HG03558 (cell line): ENCODE data around the gene SLC6A6.

ENCODE experiments used
- ATAC-seq: cut with Tn5 transposase; IDR thresholded peaks from one replicate; pipeline ENCODE4 v1.9.1; 2021; ENCODE audit warnings: moderate number of reproducible peaks; ENCODE audit not compliant: unreplicated experiment; ENCODE audit errors: extremely low read depth

Gene SLC6A6

DNA sequence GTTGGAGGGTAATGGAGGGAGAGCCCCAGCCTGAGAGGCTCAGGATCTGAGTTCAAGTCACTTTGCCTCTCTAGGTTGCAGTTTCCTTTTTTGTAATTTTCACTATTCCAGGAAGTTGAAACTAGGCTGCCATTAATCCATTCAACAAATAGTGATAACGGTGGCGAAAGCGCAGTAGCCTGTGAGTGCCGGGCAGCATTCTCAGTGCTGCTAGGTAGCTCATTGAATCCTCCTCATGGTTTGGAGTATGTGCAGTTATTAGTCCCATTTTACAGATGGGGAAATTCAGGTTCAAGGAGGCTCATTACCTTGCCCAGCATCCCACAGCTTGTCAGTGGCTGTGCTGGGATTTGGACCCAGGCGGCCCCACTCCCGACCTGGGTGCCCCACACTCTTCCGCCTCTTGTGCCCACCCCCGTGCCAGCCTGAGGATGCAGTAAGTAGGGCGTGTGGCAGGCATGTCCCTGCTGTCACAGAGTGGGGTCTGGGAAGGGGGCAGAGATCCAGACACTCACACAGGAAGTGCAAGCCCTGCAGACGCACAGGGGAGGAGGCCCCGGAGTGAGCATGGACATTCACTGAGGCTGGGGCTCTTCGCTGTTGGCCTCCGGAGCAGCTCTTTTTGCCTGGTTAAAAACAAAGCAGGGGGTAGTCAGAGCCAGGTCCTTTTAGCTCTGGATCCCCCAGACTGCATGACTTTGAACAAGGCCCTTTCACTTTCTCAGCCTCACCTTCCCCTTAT, 58.8 kb downstream of the SLC6A6 start:
- no peak for ATAC-seq

DNA sequence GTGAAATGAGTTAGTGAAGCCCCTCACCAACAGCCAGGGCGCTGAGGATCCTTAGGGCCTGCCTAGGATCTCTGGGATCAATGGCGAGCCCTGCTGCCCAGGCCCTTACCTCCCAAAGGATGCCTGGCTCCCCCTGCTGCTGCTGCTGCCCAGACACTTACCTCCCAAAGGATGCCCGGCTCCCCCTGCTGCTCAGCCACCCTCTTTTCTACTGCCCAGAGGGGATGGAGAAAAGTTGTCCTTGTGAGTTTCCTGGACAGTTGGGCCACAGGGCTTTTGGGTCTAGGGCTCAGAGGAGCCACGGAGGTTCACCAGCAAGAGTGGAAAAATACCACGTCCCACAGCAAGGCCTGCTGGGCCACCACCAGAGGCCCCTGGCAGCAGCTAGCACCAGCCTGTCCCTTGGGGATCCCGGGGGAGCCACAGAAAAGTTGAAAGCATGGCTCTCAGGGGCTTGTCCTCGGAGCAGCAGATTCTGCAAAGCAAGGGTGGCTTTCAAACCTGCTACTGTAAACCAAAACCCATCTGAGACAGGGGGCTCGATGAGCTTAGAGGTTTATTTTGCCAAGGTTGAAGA, 59.4 kb downstream of the SLC6A6 start:
- ATAC-seq: no peak

DNA sequence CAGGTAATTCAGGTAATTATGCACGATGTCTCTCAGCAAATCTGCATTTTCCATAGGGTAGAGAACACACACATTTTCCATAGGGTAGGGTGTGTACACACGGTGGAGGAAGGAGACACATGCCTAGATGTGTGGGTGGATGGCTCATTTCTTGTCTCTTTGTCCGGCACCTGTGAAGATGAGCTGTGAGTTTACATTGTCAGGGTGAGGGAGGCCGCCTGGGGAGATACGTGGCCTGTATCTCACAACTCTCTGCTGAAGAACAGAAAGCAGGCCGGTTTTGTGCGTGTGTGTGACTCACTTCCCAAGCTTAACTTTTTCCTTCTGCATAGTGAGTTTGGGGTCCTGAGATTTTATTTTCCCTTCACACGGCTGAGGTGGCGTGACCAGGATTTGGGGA, 60.3 kb downstream of the SLC6A6 start:
- no peak for ATAC-seq

DNA sequence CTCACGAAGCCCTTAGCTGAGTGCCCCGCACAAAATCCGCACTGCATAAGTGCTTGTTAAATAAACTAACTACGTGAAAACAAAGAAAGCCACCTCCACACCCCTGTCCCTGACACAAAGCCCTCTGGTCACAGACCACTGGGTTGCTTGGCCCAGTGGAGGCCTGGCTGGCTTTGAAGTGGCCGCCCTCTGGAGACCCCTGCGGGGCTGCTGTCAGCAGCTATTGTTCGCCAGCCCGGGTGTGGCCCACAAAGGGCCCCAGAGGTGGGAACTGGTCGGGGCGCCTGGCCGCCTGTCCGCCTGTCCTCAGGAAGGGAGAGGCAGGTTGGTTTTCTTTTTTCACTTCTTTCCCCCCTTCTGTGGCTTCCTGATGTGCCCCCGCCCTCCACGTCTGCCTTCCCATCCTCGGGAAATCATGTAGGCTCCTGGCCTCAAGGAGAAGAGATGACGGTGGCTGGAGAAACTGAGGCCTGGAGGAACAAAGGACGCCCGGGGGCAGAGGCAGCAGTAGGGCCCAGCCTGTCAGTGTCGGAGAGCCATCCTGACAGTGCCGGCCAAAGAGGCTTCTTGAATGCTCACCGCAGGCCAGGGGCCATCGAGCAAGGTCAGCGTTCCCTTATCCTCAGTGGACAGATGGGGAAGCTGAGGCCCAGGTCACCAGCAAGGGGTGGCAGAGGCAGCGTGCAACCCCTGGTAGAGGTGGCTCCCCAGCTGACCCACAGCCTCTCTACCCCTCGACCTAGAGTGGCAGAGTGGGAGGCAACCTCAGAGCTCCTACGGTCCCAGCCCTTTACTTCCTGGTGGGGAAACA, 61.1 kb downstream of the SLC6A6 start:
- no peak for ATAC-seq

DNA sequence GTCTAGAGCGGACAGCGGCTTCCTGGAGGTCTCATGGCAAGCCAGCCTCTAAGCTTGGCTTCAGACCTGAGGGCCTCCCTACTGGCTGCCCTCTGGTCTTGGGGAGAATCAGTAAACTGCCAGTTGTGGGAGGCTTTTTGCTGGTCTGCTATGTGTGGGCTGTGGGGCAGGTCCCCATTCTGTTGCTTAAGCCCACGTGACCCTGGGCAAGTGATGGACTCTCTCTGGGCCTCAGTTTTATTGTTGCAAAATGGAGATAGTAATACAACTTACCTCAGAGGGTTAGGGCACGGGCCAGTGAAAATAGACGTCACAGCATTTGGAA, 61.7 kb downstream of the SLC6A6 start:
- ATAC-seq: no peak

DNA sequence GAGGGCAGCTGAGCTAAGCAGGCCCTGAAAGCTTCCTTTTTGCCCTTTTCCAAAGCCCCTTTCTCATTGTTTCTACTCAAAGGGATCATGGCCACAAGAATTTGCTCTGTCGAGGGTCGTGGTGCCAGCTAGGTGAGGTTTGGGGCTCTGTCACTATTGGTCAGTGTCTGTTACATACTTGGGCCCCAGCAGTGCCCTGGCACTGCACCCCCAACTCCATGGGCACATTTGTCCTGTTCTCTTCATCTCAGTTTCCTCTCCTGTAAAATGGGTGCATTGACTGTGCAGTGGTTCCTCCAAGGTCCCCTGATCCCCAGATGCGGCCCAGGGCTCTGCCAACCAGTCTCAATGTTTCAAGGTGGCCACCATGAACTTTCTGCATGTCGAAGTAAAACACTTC, 62.1 kb downstream of the SLC6A6 start:
- ATAC-seq: no peak

DNA sequence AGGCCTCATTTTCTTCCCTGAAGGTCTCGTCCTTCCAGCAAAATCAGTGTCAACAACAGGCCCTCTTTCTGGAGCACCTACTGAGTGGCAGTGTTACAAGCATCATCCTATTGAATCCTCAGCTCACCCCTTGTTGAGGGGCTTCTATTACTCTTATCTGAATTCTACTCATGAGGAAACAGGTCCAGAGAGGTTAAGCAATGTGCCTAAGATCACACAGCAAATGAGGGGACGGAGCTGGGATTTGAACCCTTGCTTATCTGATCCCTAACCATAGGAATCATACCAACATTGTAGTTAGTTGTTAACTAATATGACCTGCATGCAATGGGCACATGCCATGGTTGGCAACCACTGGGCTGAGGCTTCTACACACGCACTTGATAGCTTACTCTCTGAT, 63.0 kb downstream of the SLC6A6 start:
- ATAC-seq: no peak

DNA sequence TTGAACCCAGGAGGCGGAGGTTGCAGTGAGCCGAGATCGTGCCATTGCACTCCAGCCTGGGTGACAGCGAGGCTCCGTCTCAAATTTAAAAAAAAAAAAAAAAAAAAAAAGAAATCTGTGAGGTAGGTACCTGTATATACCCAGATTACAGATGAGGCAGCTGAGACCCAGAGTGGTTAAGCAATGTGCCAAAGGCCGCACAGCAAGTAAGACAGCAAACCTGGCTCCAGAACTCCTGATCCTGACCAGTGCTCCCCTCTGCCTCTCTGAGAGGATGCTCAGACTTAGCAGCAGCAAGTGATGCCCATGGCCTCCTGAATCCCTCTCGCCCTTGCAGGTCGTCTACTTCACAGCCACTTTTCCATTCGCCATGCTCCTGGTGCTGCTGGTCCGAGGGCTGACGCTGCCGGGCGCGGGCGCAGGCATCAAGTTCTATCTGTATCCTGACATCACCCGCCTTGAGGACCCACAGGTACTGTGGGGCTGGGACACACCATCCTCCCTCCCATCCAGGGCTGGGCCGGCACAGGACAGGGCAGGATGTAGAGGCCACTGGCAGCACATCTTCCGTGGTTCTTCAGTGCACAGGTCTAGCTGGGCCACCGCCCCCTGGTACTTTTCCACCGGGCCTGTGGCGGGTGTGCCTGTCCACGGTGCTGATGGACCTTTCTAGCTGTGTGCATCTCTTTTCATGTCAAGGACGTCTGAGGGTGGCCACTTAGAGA, 63.9 kb downstream of the SLC6A6 start:
- no peak for ATAC-seq

DNA sequence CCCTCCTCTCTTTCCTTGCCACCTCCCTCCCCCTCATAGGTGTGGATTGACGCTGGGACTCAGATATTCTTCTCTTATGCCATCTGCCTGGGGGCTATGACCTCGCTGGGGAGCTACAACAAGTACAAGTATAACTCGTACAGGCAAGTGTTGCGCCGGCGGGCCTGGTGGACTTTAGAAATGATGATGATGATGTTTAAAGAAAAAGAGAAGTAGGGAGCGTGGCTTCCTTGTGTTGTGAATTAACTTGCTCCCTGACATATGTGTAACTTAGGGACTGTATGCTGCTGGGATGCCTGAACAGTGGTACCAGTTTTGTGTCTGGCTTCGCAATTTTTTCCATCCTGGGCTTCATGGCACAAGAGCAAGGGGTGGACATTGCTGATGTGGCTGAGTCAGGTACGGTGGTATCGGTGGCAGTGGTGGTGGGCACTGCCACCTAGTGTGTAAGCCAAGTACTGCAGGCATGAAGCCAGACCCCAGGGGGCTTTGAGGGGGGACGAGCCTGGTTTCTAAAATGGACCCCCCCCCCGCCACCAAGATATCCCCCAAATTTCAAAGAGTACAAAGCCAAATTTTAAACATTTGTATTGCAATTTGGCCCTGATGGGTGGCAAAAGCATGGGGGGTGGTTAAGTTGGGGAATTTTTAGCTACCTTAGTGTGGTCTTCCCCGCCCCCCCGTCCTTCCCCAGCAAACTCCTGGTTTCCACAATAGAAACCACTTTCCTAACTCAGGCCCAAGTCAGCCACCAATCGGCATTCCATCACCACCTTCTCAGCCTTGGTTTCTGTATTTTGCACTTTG, 65.6 kb downstream of the SLC6A6 start:
- no peak for ATAC-seq

DNA sequence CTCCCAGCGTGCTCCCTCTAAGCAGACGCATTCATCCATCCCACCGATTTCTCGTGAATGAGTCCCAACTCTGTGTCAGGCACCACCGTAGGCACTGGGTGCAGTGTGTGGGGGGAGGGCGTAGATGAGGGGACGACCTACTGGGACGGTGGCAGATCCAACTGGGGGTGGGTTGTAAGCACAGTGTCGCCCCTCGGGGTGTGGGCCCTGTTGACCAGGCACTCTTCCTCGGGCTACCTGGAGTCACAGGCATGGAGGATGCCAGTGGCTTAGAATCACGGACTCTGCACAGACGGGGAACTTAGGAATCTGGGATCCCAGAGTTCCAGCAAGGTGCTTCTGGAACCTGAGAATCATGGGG, 66.2 kb downstream of the SLC6A6 start:
- ATAC-seq: no peak

DNA sequence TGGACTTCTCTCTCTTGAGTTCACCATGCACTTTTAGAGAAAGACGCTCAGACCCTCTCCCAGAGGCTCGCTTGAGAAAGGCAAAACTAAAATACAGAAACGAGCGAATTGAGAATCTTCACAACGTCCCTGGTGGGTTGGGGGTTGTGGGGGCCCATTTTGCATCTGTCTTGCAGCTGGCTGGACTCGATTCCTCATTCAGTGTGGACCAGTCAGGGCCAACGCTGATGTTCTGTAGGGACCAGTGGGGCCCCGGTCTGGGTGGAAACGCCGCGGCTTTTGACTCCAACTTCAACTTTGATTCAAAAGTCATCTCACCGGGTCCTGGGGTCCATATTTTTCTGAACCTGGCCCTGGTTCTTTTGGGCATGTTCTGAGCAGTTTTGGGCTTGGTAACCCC, 68.1 kb downstream of the SLC6A6 start:
- ATAC-seq: no peak

DNA sequence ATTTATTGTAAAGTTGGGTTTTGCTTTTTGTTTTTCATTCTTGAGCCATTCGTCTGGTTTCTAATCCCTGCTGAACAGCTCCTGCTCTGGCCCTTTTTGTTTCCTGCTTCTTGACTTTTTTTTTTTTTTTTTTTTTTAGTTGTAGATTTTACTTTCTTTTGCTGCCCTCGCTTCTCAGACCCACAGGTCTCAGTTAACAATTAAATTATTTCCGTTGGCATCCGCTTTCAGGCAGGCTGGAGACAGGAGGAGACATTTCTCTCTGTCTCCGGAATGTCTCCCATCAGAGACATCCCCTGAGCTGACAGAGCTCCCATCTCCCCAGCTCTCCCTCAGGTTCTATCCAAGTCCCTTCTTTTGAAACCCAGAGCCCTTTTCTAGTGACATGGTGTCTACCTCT, 68.6 kb downstream of the SLC6A6 start:
- no peak for ATAC-seq

DNA sequence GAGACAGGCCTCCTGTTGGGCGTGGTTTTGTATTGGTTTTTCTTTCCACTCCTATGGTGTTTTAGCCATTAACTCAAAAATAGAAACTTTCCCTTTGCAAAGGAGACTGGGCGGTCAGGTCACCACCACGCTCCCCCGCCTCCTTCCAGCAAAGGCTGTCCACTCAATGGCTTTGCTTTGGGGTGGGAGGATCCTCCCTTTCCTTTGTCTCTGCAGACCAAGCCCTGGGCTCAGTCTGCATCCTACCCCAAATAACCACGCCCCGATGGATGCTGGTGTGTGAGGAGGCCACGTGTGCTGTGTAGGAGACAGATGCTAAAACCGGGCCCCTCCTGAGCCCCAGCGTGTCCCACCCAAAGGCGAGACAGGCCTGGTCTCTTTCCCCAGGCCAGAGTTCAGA, 69.3 kb downstream of the SLC6A6 start:
- no peak for ATAC-seq

DNA sequence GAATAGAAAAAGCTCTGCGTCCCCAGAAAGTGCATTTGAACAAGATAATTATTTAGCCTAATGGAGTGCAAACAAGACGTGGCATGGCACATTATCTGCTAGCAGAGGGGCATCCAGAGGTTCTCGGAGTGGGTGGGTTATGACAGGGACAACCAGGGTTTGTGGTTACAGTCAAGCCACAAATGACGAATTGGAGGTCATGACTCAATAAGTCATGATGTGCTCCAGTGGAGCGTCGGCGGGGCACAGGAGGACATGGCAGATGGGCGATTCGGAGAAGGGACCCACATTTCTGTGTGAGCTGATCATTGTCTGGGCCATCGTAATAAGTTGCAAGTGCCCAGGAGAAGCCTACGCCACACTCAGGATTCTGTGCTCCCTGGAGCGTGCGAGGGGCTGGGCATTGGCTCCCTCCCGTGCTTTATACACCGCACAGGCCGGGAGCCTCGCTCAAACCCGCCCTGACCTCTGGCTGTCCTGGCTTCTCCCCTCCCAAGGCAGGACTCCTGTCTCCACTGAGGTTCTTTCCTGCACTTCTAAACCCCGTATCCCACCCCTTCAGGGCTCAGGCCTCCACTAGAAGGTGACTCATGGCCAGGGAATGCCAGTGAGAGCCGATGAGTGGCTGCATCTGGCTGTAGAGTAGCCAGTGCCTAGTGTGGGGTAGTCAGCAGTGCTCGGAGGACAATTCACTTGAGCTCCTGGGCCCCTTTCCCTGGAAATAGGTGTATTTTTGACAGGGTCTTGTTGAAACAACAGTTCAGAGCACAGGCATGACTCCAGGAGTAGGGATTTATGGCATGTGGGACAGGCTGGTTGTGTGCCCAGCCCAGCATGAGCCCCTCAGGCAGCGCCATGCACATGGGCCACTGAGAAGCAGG, 70.3 kb downstream of the SLC6A6 start:
- ATAC-seq: no peak

DNA sequence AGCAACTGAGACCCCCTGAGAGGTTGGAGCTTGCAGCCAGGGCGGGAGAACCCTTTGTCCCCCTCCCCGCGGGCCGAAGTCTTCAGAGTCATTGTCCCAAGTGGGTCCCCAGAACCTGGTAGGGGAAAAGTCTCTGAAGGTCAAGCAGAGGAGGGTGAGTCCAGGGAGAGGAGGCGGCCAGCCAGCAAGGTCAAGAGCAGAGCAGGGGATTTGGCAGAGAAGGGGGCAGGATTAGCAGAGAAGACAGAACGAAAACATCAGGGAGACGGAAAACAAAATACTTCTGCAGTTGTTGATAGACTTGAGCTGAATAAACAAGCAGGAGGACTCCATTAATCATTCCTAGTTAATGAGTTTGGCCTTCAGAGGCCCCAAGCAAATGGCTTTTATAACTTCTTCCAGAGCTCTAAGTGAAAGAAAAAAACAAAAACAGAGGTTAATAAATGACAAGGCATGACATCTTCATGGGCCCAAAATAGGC, 71.0 kb downstream of the SLC6A6 start:
- no peak for ATAC-seq

DNA sequence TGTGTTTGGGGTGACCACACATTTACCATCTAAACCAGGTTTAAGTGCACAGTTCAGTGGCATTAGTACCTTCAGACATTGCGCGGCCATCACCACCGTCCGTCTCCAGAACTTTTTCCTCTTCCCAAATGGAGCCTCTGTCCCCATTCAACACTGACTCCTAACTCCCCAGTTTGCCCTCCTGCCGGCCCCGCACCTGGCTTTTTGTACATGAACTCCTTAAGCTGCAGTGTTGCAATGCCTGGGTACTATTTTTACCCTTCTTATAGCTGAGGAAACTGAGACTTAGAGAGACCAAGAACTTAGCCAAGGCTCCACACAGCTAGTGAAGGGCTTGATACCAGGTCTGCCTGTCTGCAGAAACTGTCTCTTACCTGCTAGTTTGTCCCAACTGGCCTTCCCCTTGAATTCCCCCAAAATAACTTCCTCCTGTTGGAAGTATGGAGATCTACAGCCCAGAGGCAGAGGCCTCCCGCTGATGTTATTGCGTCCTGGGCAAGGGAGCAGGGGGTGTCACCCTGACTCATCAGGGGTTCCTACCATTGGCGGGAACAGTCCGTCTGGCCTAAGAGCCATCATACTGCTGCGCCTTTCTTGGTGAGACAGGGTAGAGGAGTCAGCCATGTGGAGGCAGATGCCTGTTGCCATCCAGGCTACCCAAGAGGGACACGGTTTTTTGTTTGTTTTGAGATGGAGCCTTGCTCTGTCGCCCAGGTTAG, 72.1 kb downstream of the SLC6A6 start:
- ATAC-seq: no peak

DNA sequence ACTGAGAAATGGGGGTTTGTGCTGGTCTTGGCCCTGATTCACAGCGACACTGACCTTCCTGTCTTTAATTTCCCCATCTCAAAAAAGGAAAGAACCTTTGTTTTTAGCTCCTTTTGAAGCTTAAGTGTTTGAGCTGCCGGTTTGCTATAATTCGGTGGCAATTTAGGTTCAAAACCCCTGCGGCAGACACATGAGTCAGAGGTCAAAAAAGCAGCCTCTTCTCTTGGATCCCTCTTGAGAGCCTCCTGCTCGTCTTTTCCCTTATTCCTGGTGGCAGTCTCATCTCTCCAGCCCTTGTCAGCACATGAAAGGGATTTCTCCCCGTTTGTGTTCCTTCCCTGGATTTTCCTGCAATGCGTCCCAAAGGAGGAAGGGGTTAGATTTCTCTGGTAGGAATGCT, 73.2 kb downstream of the SLC6A6 start:
- no peak for ATAC-seq

DNA sequence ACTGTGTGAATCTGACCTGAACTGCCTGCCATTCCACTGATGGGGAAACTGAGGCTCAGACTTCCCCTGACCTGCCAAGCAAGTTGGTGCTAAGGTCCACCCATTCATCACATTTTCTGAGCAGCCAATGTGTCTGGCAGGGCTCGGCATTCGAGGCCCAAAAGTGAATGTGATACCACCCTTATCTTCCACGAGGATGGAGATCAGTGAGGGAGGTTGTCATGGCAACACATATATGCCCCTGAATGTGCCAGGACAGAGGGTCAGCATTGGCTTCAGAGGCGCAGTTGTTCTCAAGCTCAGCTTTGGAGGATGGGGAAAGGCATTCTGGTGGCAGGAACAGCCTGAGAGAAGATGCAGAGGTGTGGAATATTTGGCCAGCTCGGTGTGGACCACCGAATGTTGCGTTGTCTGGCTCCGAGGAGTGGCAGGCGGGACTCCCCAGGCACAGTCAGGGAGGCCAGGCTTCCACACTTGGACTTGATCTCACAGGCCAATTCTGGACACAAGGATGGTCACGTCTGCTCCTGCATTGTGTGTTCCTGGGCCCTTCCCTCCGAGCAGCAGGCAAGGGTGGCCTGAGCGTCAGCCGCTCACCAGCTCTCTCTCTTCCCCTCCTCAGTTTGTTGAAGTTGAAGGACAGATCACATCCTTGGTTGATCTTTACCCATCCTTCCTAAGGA, 74.3 kb downstream of the SLC6A6 start:
- no peak for ATAC-seq
